ENCODE measurements around the gene PRICKLE4.

The PRICKLE4 gene

GRCh38 chr6:41774841-41775240 lies 5.7 kb upstream of the PRICKLE4 start:
- peaks cover 54% of the 10 kb centered on the region for H3K36me3 ChIP-seq
- no peaks in the 10 kb centered on the region for H3K9me3 ChIP-seq
- no peak for TF ChIP-seq CTCF (IDR thresholded peaks at IDR 0.05)
- H3K4me3 ChIP-seq (ENCODE audit: low read depth in 1 of 2, low read length in 1 of 2), result no peak overlapping the region
- H3K27me3 ChIP-seq, result no peaks in the 10 kb centered on the region
- peaks cover 30 to 37% of the 10 kb centered on the region in 2 experiments for H3K4me1 ChIP-seq (ENCODE audit: control insufficient read depth in 1 of 2, insufficient read depth in 1 of 2, low read depth in 1 of 2, low read length in 1 of 2)
- no peak overlapping the region for H3K27ac ChIP-seq

GRCh38 chr6:41775293-41775882 lies 5.2 kb upstream of the PRICKLE4 start:
- peaks cover 51% of the 10 kb centered on the region for H3K36me3 ChIP-seq

GRCh38 chr6:41777551-41778285 lies 2.9 kb upstream of the PRICKLE4 start:
- no peak for TF ChIP-seq CTCF (IDR thresholded peaks at IDR 0.05)
- peaks cover 42 to 54% of the 10 kb centered on the region in 2 experiments for H3K4me1 ChIP-seq (ENCODE audit: control insufficient read depth in 1 of 2, insufficient read depth in 1 of 2, low read depth in 1 of 2, low read length in 1 of 2)
- H3K27ac ChIP-seq, result peak overlapping the region; percentile 63
- no peaks in the 10 kb centered on the region for H3K9me3 ChIP-seq
- H3K27me3 ChIP-seq, result no peaks in the 10 kb centered on the region
- no peak overlapping the region for H3K4me3 ChIP-seq (ENCODE audit: low read depth in 1 of 2, low read length in 1 of 2)
- peaks cover 27% of the 10 kb centered on the region for H3K36me3 ChIP-seq

More at GRCh38 chr6:41775293-41775882, 5.2 kb upstream of the PRICKLE4 start:
- Histone ChIP-seq H3K4me1 (ENCODE audit: control insufficient read depth in 1 of 2, insufficient read depth in 1 of 2, low read depth in 1 of 2, low read length in 1 of 2) (peaks cover 30 to 41% of the 10 kb centered on the region in 2 experiments), H3K27ac (no peak overlapping the region), H3K4me3 (ENCODE audit: low read depth in 1 of 2, low read length in 1 of 2) (no peak overlapping the region), H3K9me3 (no peaks in the 10 kb centered on the region), H3K27me3 (no peaks in the 10 kb centered on the region)
- no peak for TF ChIP-seq CTCF (IDR thresholded peaks at IDR 0.05)

GRCh38 chr6:41778895-41779294 lies 1.7 kb upstream of the PRICKLE4 start:
- Histone ChIP-seq H3K27me3 (no peaks in the 10 kb centered on the region), H3K4me3 (ENCODE audit: low read depth in 1 of 2, low read length in 1 of 2) (peak overlapping the region; percentile 57 to 80), H3K27ac (peak overlapping the region; percentile 63), H3K36me3 (peaks cover 17% of the 10 kb centered on the region), H3K9me3 (no peaks in the 10 kb centered on the region), H3K4me1 (ENCODE audit: control insufficient read depth in 1 of 2, insufficient read depth in 1 of 2, low read depth in 1 of 2, low read length in 1 of 2) (peaks cover 44 to 54% of the 10 kb centered on the region in 2 experiments)
- no peak for TF ChIP-seq CTCF (IDR thresholded peaks at IDR 0.05)

GRCh38 chr6:41779336-41779735 lies 1.2 kb upstream of the PRICKLE4 start:
- peak overlapping the region; percentile 53 for H3K27ac ChIP-seq
- no peaks in the 10 kb centered on the region for H3K27me3 ChIP-seq
- TF ChIP-seq CTCF (IDR thresholded peaks at IDR 0.05), result no peak
- H3K36me3 ChIP-seq, result peaks cover 12% of the 10 kb centered on the region
- peak overlapping the region; percentile 57 to 80 for H3K4me3 ChIP-seq (ENCODE audit: low read depth in 1 of 2, low read length in 1 of 2)
- peaks cover 48 to 59% of the 10 kb centered on the region in 2 experiments for H3K4me1 ChIP-seq (ENCODE audit: control insufficient read depth in 1 of 2, insufficient read depth in 1 of 2, low read depth in 1 of 2, low read length in 1 of 2)
- H3K9me3 ChIP-seq, result no peaks in the 10 kb centered on the region

Measured in neutrophil (primary cell).